ENCODE measurements around the gene LDB2.

LDB2 gene

DNA sequence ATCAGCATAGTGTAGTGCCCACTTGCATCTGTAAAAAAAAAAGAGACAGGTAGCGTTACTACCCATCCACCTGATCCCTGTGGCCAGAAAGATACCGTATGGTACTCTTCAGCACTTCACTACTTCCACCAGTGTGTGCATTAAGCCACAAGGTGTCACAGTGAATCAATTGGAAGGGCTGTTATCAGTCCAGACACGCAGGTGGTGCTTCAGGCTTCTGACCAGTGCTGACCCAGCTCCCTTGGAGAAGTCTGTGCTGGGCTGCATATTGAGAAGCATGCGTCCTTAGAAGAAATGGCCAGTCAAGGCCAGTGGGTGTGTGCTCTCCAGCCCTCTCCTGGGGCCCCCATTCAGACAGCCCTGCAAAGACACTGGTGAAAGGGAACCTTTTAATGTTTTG, 10.6 kb downstream of the LDB2 start:
- FAIRE-seq (no peak), DNase-seq (ENCODE audit: extremely low spot score, insufficient read length, low read depth) (no peak)

DNA sequence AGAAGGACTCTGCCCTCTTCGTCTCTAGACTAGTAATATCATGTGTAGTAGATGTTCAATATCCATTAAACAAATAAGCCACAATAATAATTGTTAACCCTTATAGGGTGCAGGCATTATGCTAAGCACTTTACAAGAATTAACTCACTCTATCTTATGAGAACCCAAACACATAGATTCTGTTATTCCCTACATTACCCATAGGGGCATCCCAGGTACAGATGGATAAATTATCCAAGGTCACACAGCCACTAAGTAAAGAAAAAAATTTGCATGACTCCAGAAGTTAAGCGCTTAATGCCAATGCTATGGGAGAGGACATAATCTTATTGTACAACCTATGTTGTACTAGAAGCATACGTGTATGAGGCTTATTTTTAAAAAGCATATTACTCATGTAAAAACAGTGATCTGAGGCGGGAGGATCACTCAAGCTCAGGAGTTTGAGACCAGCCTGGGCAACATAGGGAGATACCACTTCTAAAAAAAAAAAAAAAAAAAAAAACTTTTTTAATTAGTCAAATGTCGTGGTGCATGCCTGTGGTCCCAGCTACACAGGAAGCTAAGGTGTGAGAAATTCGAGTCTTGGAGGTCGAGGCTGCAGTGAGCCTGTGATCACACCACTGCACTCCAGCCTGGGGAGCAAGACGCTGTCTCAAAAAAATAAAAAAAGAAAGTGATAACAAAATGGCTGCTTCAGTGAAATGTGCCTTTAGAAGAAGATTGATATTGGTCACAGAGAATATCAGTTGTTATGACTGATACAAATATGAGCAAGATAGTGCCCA, 13.6 kb downstream of the LDB2 start:
- FAIRE-seq = no peak
- no peak for DNase-seq (ENCODE audit: extremely low spot score, insufficient read length, low read depth)

DNA sequence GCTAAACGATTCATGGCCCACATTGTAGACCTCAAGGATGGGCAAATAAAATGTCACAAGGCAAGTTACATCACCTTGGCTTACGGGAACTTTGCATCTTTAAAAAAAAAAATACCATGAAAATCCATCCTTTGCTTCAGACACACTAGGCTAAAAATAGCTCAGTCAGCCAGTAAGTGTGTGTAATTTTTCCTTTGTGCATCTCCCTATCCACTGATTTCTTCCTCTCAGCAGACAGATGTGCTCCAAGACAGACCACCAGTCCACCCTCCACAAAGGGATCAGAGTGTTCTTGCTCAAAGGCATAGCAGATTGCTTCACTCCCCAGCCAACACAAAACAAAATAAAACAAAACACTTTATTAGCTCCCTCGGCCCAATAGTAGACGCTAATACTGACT, 14.6 kb downstream of the LDB2 start:
- FAIRE-seq = no peak
- DNase-seq (ENCODE audit: extremely low spot score, insufficient read length, low read depth) = no peak

DNA sequence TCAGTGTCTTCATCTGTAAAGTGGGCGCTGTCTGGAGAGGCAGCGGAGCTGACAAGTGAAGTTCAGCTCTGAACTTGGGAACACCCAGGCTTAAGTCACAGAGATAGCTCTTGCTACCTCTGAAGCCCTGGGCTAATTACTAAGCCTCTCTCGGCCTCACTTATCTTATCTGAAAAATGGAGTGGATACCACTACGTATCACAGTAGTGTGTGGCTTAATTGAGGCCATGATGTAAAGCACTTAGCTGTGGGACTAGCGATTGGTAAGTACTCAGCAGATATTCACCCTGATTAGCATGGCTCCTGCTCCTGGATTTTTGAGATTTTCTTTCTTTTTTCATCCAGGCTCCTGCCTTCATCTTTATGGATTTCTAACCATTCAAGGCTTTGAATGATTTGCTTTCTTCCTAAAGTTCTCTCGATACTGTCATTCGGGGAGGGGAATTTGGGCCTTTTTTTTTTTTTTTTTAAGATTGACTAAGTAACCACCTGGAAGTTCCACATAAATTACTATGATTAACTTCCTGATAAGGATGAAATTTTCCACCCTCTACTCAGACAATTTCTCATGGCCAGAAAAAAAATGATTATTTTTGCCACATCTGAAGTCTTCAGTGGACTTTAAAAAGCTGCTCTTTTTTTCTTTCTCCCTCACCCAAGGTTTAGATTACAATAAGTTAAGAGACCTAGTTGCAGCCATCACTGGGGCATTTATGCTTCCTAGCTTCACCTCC, 17.1 kb downstream of the LDB2 start:
- FAIRE-seq = no peak
- DNase-seq (ENCODE audit: extremely low spot score, insufficient read length, low read depth) = no peak

DNA sequence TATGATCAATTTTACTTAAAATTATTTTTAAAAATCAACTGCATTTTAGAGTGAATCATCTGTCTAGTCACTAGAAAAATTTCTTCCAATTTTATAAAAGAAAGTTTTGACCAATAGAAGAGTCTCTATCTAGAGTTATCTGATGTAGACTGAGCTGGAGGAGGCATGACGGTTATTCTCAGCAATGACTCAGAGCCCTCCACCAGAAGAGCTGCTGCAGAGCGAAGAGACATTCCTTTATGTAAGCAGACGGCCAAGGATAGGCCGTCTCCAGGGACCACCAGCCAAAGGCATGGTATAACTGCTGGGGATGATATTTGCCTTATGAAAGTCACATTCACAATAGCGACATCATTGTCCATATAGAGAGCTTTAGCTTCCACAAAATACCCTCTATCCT, 23.0 kb downstream of the LDB2 start:
- FAIRE-seq (no peak), DNase-seq (ENCODE audit: extremely low spot score, insufficient read length, low read depth) (no peak)

DNA sequence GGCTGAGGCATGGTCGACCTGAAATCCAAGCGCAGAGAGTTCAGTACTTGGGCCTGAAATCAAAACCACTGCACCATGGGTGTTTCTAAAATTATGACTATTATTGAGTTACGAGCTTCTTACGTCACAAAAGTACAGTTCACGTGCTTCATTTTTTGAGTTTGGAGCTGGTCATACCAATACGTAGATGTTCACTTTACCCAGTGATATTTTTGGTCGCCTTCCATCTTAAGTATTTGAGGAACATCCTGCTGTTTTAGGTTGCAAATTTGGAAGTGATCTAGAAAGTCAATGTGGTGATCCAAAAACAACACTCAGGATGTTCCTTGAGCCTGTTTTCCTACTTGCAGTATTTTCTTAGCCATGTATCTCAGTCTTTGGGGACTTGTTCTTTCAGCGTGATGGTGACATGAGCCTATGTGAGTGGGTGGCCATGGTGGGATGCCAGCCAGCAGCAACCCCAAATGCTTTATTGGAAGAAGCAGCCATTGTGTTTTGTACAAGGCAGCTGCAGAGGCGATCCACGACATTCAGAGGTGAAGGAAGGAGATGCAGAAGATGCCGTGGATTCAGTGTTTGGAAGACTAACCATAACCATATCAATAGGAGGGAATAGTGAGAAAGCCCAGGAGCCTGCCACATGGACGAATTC, 28.7 kb downstream of the LDB2 start:
- no peak for FAIRE-seq
- DNase-seq (ENCODE audit: extremely low spot score, insufficient read length, low read depth) = no peak

DNA sequence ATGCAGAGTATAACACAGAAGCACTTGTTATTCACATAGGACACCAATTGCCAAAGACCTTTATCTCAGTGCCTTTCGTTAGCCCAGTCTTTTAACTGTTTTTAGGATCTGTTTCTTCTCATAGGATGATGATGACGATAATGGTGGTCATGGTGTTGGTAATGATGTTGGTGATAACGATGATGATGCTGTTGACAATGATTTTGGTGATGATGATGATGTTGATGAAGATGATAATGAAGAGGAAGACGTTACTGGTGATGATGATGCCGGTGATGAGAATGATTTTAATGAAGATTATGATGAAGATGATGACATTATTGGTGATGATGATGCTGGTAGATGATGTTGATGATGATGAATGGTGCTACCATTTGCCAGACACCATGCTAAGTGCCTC, 29.8 kb downstream of the LDB2 start:
- DNase-seq (ENCODE audit: extremely low spot score, insufficient read length, low read depth) = no peak
- FAIRE-seq = no peak

DNA sequence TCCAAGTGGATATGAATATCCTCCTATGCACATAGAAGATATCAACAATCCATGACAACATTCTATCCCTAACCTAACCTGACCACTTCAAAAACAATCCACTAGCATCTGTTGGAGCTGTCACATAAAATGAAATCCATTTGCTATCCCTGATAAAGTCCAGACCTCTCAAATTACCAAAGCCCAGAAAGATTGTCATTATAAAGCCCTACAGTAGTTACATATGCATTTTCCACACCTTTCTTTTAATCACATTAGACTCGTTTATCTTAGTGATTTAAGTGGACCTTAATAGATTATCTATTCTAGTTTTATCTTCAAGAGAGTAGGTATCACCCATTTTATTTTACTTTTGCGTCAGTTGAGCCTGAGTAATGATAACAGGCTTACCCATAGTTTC, 30.6 kb downstream of the LDB2 start:
- FAIRE-seq (no peak), DNase-seq (ENCODE audit: extremely low spot score, insufficient read length, low read depth) (no peak)

DNA sequence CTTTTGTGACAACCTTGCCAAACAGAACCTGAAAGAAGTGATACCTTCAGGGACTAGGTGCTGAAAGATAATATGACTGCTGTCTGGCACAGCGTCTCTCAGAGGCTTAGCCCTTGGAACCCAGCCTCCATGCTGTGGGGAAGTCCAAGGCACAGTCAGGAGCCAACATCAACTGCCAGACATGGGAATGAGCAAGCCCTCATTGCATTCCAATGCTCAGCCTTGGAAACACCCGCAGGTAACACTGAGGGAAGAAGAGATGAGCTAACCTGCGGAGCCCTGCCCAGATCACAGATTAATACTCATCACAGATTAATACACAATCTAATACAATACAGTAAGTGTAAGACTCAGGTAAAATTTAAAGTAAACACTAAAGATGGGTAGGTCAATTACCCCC, 31.5 kb downstream of the LDB2 start:
- DNase-seq (ENCODE audit: extremely low spot score, insufficient read length, low read depth) = no peak
- no peak for FAIRE-seq

DNA sequence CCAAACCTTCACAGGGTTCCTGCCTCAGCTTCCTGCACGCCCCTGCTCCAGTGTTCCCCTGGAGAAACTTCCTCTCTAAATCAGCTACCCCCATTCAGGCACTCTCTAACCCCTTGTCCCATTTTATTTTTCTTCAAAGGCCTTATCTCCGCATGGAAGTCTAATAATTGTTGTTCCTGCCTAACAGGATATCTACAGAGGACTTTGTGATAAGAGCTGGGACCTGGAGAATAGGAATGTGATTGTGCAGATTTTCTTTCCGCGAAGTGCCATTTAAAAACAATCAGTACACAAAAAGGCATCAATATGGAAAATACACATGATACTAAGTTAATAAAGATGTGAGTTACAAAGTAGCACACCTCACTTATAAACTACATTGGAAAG, 32.6 kb downstream of the LDB2 start:
- DNase-seq (ENCODE audit: extremely low spot score, insufficient read length, low read depth) (no peak), FAIRE-seq (no peak)

DNA sequence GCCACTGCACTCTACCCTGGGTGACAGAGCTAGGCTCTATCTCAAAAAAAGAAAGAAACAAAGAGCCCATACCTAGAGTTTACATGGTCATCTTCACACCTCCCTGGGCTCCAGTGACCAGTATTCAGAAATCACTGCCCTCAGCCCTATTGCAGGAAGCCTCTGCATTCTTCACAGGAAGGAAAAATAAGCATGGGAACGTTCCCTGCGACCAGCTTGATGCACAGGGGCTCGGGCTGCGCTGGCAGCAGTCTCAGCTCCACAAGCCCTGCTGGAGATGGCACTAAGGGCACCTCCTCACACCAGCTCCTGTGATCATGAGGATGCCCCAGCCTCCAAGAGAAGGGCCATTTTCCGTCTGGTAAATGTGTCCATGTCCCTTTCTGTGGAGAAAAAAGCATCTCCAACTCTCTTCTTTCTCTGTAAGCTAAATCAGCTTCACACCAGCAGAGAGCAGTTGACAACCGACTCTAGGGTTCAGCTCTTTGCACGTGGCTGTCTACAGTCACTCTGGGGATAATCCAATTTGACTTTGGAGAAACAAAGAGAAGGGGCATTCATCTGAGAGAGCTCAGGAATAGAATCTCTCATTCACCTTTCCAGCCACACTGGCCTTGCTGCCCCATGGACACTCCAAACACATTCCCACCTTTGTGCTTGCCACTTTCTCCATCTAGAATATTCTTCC, 33.1 kb downstream of the LDB2 start:
- FAIRE-seq (no peak), DNase-seq (ENCODE audit: extremely low spot score, insufficient read length, low read depth) (no peak)

DNA sequence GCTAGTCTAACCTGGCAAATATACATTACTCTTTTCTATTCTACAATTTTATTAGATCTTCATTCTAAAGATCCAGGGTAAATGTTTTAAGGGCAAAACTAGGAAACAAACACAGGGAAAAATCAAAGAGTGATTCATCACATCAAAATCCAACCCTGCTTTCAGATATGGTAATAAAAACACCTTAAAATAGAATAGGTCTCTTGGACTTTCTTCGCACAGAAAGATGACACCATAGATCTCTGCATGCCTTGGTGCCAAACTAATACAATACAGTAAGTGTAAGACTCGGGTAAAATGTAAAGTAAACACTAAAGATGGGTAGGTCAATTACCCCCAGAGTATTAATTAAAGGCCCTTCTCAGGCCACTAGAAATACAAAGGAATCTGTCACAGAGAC, 34.2 kb downstream of the LDB2 start:
- FAIRE-seq (no peak), DNase-seq (ENCODE audit: extremely low spot score, insufficient read length, low read depth) (no peak)

DNA sequence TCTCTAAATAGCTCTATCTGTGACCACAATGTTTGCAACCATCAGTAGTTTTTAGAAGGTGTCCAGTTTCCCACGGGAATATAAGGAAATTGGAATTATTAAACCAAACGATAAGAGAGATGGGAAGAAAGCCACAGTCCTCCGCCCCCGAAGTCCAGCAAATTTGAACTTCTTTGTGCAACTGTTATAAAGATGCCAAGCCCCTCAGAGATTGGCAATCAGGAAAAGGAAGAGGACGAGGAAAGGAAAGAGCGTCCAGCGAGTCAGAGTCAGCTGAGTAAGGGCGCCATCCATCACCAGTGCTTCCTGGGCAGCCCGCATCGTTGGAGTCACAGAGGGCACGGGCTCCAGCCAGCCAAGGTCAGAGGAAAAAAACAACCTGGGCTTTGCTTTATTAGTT, 35.7 kb downstream of the LDB2 start:
- DNase-seq (ENCODE audit: extremely low spot score, insufficient read length, low read depth) (no peak), FAIRE-seq (no peak)

DNA sequence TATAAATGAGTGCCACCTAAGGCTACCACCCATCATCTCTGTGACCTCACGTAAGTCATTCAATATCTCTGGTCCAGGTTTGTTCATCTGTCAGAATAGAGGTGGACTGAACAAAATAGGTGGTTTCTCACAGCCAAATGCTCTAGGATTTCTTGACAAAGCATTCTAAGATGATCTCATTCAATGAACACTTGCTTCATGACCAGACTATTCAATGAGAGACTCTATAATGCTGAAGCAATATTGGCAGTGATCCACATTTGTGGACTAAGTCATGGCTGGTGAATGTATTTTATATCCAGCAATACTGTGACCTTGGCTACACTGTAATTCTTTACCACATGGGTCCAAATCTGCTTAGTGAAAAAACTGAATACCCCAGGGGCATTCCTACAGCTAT, 37.9 kb downstream of the LDB2 start:
- no peak for DNase-seq (ENCODE audit: extremely low spot score, insufficient read length, low read depth)
- FAIRE-seq = no peak

DNA sequence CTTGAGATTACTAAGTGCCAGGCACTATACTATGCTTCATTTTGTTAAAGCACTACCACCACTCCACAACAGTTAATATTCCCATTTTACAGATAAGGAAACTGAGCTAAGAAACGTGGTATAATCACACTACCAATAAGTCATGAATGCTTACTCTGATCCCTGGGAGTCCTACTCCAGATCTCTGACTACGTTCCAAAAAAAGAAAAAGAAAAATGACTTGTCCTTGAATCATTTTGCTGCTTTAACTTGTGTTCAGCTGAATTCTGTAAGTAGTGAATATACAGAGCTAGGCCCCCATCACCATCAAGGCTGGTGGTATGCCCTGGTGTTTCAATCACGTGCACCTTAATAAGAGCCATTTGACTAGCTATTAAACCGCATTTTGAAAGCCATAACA, 39.4 kb downstream of the LDB2 start:
- DNase-seq (ENCODE audit: extremely low spot score, insufficient read length, low read depth) = no peak
- no peak for FAIRE-seq

DNA sequence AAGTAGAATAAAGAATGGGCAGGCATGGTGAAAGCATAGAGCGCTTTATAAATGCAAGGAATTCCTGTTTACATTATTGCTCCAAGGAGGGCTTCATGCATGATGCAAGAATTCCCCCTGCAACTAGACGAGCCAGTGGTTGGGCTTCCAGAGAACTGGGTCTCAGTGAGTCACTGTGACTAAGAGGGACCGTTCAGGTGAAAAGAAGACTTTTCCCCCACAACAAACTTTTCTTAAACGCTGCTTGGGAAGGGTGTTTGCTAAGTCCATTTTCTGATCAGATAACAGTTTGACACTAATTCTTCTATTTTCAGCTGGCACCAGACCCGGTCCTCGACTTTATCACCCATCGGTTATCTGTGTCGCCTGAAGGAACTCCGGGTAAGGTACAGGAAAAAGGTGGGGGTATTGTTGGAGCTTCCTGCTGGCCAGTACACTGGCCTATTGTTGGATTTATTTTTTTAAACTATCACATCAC, 40.1 kb downstream of the LDB2 start:
- FAIRE-seq = no peak
- DNase-seq (ENCODE audit: extremely low spot score, insufficient read length, low read depth) = no peak

DNA sequence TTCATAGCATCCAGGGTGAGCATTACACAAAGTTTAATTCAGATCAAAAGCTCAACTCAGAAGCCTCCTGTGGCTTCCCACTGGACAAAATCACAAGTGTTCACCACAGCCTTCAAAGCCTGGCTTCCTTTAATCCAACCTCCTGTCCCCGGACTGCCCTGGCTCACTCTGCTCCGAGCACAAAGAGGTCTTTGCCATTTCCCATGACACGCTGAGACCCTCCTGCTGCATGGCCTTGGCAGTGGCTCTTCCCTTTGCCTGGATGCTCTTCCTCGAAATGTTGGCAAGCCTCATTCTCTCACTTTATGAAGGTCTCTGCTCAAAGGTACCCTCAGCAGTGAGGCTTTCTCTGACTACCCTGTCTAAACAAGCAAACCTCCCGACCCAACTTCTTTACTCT, 41.0 kb downstream of the LDB2 start:
- DNase-seq (ENCODE audit: extremely low spot score, insufficient read length, low read depth) (no peak), FAIRE-seq (no peak)

DNA sequence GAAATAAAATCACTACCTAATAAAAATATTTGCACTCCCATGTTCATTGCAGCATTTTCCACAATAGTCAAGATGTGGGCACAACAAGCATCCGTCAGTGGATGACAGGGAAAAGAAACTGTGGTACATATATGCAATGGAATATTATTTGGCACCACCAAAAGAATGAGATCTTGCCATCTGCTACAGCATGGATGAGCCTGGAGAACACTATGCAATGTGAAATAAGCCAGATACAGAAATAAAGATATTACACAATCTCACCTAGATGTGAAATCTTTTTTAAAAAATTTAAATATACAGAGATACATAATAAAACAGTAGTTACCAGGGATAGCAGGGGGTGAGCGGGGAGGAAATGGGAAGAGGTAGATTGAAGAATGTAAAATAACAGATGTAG, 44.8 kb downstream of the LDB2 start:
- FAIRE-seq (no peak), DNase-seq (ENCODE audit: extremely low spot score, insufficient read length, low read depth) (no peak)

DNA sequence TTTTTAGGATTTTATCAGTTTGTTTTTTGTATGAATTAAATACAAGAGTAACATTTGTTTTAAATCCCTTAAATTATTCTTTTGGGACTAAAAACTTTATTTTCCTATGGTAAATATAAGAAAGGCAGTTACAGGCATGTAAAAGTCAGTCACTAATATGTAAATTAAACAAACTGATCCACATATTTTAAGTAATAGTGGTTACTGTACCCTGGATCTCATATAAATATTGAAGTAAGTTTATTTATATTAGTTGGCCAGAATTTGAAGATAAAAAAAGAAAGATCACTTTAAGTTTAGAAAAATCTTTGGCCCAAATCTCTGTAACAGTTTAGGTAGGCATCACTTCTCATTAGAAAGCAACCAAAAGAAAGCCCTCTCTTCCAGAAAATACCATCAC, 45.8 kb downstream of the LDB2 start:
- FAIRE-seq (no peak), DNase-seq (ENCODE audit: extremely low spot score, insufficient read length, low read depth) (no peak)

DNA sequence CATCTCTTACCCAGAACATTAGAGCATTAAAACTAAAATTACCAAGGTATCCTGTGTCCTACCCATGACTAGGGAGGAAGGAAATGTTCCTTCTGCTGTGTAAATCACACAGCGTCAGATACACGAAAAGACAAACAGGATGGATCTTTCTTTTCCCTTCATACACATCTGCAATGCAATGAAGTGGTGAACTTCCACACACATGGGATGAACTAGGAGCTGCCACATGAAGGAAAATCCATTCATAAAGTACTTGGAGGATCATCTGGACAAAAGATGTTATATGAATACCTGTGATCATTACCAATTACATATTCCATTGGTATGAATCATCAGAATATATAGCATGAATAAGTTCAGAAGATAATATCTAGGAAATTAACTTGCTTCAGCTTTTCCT, 46.2 kb downstream of the LDB2 start:
- FAIRE-seq = no peak
- DNase-seq (ENCODE audit: extremely low spot score, insufficient read length, low read depth) = no peak
